ENCODE results near the gene DDIT4.
"Not testable (repeated sequence)": the region's sequence is repeated elsewhere in the genome, so short reads cannot be mapped to it uniquely, and the experiment has no call there.

Gene DDIT4

DNA sequence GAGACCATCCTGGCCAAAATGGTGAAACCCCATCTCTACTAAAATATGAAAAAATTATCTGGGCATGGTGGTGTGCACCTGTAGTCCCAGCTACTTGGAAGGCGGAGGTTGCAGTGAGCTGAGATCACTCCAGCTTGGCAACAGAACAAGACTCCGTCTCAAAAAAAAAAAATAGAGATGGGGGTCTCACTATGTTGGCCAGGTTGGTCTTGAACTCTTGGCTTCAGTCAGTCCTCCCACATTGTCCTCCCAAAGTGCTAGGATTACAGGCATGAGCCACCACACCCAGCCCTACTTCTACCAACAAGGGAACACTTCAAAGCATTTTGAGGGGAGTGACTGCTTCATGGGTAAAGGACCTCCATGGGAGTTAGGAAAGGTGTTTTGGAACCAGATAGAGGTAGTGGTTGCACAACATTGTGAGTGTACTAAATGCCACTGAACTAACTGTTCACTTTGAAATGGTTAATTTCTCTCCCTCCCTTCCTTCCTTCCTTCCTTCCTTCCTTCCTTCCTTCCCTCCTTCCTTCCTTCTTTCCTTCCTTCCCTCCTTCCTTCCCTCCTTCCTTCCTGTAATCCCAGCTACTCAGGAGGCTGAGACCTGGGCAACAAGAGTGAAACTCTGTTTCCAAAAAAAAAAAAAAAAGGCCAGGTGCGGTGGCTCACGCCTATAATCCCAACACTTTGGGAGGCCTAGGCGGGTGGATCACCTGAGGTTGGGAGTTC is 5.1 kb upstream of the DDIT4 start:
- not testable (repeated sequence) for DNase-seq

- DNase-seq, result no peak
Measured at GRCh38 chr10:72270607-72271281, 3.0 kb upstream of the DDIT4 start.

DNA sequence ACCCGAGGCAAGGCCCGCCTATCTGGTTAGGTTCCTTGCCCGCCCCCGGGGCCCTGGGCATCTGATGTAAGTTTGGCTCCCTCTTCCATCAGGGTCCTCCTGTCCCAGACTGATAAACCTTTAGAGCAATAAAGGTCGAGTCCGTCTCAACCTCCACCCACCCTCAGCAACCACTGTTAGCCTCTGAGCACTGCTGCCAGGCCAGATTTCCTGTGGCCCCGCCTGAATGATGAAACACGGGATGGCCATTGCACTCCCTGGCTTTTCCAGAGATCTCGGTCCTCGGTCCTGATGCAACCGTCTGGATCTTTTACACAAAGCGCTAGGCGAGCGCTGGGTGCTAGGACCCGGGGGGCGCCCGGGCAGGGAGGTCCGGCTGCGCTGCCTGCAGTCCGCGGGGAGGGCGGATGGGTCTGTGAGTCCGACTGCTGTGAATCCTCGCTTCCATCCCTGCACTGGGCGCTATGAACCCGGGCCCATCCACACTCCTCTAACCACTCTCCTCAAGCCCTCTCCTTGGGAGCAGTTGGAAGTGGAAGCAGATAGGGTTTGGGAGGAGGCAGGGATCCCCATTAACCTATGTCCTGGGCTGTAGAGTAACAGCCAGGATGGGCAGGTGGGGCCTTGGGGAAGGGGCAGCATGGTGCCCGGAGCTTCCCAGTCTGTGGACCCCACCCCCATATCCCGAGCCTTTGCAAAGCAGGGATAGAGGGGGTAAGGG is 875 bp upstream of the DDIT4 start:
- peak; percentile 82 for DNase-seq

GRCh38 chr10:72274213-72274729 is 547 bp downstream of the DDIT4 start:
- no peak for DNase-seq

DNA sequence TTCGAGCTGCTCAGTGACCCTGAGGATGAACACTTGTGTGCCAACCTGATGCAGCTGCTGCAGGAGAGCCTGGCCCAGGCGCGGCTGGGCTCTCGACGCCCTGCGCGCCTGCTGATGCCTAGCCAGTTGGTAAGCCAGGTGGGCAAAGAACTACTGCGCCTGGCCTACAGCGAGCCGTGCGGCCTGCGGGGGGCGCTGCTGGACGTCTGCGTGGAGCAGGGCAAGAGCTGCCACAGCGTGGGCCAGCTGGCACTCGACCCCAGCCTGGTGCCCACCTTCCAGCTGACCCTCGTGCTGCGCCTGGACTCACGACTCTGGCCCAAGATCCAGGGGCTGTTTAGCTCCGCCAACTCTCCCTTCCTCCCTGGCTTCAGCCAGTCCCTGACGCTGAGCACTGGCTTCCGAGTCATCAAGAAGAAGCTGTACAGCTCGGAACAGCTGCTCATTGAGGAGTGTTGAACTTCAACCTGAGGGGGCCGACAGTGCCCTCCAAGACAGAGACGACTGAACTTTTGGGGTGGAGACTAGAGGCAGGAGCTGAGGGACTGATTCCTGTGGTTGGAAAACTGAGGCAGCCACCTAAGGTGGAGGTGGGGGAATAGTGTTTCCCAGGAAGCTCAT is 1.1 kb downstream of the DDIT4 start:
- DNase-seq, result peak; percentile 91

GRCh38 chr10:72275351-72276012 is 1.8 kb downstream of the DDIT4 start:
- DNase-seq, result no peak

GRCh38 chr10:72276013-72276387 is 2.3 kb downstream of the DDIT4 start:
- DNase-seq, result no peak

DNA sequence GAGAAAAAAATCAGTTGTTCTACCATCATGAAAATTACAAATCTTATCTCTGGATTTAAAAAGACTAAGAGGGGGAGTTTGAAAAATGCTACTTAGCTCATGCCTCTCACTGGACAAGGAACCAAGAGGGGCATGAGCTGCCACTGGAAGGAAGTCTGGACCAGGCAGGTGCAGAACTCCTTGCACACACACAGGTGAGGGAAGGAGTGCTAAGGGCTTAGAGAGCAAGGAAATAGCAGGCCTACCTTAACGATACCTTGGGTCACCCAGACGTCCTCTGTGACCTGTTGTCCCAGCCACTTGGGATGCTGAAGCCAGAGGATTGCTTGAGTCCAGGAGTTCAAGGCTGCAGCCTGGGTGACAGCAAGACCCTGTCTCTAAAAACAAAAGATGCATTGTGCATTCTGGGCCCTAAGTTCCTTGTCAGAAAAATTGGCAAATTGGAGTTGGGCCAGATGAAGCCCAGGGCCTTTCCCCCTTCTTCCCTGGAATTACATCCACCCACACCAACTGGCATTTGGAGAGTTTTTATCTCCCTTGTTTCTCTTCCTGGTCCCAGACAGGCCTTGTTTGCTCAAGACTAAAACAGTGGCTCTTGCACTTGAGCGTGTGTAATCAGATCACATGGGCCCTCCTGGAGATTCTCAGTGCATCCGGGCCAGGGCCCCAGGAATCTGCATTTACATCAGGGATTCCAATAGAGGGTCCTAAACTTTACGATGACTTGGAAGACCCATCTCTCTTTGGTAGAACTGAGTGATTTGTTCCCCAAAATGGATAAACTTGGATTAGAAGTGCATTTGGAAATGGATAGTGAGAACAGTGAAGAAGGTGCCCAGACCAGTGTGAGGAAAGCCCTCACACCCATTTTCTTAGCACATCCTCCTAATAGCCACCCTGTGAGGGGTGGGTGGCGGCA is 3.0 kb downstream of the DDIT4 start:
- no peak for DNase-seq

- DNase-seq, result no peak
Measured at GRCh38 chr10:72277340-72277995, 3.7 kb downstream of the DDIT4 start.

DNA sequence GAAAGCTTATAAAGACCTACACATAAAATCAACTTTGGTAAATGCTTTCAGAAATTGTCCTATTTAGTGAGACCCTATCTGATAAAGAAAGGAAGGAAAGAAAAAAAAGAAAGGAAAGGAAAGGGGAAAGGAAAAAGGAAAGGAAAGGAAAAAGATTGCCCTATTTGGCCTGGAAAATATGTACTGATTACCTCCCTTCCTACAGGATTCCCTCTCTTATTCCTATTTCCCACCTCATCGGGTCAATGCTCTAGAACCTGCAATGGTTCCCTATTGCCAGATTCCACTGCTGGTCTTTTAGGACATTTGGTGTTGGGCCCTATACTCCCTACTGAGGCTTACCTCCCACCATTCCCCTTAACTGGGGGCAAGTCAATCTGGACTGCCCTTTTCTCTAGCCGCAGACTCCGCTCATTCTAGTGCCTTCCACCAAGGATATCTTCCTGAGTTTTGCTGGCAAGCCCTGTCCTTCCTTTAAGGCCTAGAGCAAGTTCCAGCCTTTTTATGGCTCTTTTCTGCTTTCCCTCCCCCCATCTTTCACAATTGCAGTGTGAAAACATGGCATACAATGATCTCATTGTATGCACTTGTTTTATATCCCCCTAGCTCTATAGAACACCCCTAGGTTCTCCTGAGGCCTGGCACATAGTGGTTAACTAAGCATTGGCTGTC is 4.4 kb downstream of the DDIT4 start:
- DNase-seq, result no peak

- DNase-seq, result no peak
Measured at GRCh38 chr10:72278668-72279393, 5.1 kb downstream of the DDIT4 start.

DNA sequence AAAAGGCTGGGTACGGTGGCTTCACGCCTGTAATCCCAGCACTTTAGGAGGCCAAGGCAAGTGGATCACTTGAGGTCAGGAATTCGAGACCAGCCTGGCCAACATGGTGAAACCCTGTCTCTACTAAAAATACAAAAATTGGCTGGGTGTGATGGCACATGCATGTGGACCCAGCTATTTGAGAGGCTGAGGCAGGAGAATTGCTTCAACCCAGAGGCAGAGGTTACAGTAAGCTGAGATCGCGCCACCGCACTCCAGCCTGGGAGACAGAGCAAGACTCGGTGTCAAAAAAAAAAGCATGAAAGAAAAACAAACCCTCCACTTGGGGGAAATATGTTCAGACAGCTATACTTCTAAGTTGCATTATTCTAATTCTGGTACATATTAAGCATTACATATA is 5.9 kb downstream of the DDIT4 start:
- DNase-seq, result not testable (repeated sequence)

- no peak for DNase-seq
Measured at GRCh38 chr10:72283131-72283530, 9.4 kb downstream of the DDIT4 start.

- DNase-seq, result no peak
Measured at GRCh38 chr10:72285972-72286521, 12.3 kb downstream of the DDIT4 start.

DNA sequence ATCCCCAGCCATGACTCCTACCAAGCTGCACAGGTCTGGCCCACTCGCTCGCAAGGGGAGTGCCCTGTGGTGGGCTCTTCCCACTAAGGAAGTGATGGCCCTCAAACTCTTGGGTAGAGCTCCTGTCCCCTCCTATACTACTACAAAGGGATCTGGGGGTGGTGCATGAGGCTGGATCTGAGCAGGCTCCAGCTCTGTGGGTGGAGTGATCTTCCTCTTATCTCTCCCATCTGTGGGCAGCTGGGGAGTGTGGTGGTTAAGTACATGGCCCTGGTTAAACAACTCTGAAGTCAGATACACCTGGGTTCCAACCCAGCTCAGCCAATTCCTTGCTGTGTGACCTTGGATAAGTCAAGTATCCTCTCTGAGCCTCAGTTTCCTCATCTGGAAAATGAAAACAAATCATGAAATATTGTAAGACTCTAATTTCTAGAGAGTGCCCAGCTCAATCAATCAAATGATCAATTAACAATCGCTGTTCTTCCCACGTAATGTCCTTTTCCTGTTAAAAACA is 17.4 kb downstream of the DDIT4 start:
- DNase-seq, result no peak

DNA sequence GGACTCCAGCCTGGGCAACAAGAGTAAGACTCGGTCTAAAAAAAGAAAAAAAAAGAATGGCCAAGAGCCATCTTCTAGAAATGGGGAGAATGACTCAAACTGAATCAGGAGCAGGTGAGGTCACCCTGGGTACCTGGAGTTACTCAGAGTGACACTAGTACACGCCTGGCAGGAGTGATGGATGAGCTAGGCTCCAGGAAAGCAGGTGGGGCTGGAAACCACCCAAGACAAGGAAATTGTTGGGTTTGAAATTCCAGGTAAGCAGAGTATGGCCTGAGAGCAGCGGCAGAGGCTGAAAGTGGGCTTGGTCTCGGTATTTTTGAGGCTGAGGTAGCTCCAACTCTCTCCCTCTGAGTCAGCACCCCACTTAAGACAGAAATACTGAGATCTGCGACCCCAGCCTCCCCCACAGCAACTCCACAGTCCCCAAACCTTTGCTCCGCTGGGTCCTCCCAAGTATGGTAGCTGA is 18.5 kb downstream of the DDIT4 start:
- peak; percentile 78 for DNase-seq

DNA sequence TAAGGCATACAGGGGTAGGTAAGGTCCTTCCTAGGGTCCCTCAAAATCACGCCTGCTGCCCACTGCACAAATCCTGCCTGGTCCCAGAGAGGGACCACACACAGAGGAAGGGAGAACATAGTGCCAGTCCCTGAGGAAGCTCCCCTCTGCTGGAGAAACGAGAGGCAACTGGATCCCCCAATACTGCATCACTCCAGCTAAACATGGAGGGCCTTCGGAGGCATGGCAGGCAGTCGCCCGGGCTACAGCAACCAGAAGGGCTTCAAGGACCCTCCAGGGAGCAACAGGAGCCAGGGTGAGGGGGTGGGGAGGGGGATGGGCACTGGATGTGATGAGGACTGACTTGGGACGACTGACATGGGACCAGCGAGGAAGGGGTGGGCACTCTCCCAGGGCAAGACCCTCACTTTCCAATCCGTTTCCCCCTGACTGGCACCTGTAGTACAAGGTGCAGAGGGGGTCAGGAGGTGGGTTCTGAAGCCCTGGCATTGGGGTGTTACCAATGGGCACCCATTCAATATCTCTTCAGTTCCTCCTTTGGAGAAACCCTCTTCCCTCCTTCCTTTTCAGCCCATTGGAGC is 21.7 kb downstream of the DDIT4 start:
- DNase-seq, result no peak

GRCh38 chr10:72296829-72297280 is 23.1 kb downstream of the DDIT4 start:
- DNase-seq, result not testable (repeated sequence)
